BJ (cell line): Measurements from ENCODE around the gene ZNF367. TPM values are rescaled to one million over a fixed set of nuclear protein-coding genes. Genes with fewer than 3 reads are reported as not detected.

Source experiments
- CTCF ChIA-PET: fragments of 350-600 bp; formaldehyde crosslinking; extraction: SDS; loops from one replicate; lab custom pipeline; 2021; ENCODE audit warnings: antibody characterized with exemption, inconsistent platforms; lab: Yijun Ruan, JAX
- POLR2A ChIA-PET: fragments of 300-600 bp; sonication (Branson Sonifier 250); formaldehyde crosslinking; extraction: SDS; loops from one replicate; lab custom pipeline; 2021; ENCODE audit warnings: antibody characterized with exemption; lab: Charles Lee
- DNase-seq: peaks from one replicate; pipeline ENCODE4 v3.0.0-alpha.2; 2011; ENCODE audit warnings: low read depth
- H3K27me3 ChIP-seq: 2 replicates; pipeline ENCODE4 v1.6.0; 2011; ENCODE audit warnings: low read length; ENCODE audit not compliant: control insufficient read depth, insufficient read depth
- H3K36me3 ChIP-seq: 2 replicates; pipeline ENCODE4 v1.5.1; 2011; ENCODE audit warnings: low read length; ENCODE audit not compliant: control insufficient read depth, insufficient read depth
- H3K4me3 ChIP-seq: 2 replicates; pipeline ENCODE4 v1.5.1; 2011; ENCODE audit warnings: low read depth, mild to moderate bottlenecking, control low read depth, low read length
- polyA plus RNA-seq: library from polyadenylated mRNA; depleted of rRNA; stranded (reverse); fragments of >200 nt; gene quantifications from 2 replicates; pipeline ENCODE4 v1.2.3, GENCODE V29; 2011
- TF ChIP-seq, protein P1 (sequence below): IDR thresholded peaks from 2 replicates; pipeline ENCODE4 v1.5.1; 2011; ENCODE audit warnings: low read depth, mild to moderate bottlenecking, control low read depth, inconsistent platforms, low read length, moderate library complexity; ENCODE audit not compliant: insufficient read depth

ZNF367 gene
- polyA plus RNA-seq, 1 experiment: 0.97 TPM

DNA sequence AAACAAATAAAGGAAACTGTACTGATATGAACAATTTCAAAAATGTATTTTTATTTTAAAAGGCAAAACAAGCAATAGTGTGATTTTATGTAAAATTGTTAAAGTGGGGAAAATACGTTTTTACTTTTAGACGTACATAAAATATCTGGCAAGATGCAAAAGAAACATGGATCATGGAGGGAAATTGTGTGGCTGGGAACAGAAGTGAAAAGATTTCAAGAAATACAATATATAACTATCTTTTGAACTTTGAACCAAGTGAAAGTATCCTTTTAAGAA lies 1.5 kb upstream of the ZNF367 start:
- ChIA-PET POLR2A (no interaction called here), CTCF (no interaction called here)
- no peak for DNase-seq
- no peaks in the 10 kb centered on the region for H3K27me3 ChIP-seq
- peak overlapping the region; percentile 82 for H3K4me3 ChIP-seq
- TF ChIP-seq, protein P1, sequence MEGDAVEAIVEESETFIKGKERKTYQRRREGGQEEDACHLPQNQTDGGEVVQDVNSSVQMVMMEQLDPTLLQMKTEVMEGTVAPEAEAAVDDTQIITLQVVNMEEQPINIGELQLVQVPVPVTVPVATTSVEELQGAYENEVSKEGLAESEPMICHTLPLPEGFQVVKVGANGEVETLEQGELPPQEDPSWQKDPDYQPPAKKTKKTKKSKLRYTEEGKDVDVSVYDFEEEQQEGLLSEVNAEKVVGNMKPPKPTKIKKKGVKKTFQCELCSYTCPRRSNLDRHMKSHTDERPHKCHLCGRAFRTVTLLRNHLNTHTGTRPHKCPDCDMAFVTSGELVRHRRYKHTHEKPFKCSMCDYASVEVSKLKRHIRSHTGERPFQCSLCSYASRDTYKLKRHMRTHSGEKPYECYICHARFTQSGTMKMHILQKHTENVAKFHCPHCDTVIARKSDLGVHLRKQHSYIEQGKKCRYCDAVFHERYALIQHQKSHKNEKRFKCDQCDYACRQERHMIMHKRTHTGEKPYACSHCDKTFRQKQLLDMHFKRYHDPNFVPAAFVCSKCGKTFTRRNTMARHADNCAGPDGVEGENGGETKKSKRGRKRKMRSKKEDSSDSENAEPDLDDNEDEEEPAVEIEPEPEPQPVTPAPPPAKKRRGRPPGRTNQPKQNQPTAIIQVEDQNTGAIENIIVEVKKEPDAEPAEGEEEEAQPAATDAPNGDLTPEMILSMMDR: no peak
- no peaks in the 10 kb centered on the region for H3K36me3 ChIP-seq

DNA sequence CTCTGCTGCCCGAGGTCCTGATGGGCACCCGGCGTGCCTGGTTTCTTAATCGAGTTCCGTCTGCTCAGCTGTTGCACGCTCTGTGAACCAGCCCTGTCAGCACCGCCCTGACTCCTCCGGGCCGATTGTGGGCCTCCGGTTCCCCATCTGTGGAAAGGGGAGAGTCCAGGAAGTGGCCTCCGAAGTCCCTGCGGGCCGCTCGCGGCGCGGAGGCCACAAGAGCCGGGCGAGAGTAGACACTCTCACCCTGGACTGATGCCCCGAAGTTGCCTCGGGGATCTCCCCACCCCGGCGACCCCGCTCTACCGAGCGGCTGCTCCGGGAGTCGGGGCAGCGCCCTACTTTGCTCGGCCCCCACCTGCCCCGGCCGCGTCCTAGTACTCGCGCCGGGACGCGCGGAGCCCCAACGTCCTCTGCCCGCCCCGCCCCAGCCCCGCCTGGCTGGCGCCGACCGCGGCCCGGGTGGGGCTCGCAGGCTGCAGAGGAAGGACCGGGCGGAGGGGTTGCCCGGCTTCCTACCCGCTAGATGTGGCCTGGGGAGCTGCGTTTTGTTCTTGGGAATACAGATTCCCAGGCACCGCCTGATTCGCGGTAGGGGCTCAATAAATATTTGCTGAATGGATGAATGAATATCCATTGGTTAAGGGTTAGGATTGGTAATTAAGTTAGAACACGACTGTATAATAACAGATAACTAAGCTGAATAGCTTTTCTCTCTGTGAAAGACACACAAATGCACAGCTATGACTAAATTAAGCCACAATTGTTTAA lies 935 bp upstream of the ZNF367 start:
- no peak for DNase-seq
- CTCF ChIA-PET: no interaction called here
- Histone ChIP-seq H3K4me3 (peak overlapping the region; percentile 82), H3K27me3 (no peaks in the 10 kb centered on the region), H3K36me3 (no peaks in the 10 kb centered on the region)
- TF ChIP-seq, protein P1: no peak
- POLR2A ChIA-PET: no interaction called here

DNA sequence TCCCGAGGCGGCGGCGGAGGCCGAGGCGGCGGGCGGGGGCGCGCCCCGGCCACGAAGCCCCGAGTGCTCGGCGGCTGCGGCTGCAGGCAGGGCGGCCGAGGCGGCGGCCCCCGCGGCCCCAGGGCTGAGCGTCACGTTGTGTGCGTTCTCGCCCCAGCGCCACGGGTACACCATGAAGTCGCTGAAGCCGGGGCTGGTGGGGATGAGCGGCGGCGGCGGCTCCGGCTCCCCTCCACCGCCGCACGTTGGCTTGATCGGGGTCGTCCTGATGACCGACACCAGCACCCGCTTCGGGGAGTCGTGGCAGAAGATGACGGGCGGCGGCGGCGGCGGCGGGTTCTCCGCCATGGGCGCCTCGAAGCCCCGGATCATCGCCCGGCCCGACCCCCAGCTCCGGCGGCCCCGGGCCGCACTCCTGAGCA lies 498 bp downstream of the ZNF367 start:
- Histone ChIP-seq H3K36me3 (no peaks in the 10 kb centered on the region), H3K4me3 (peak overlapping the region; percentile 81), H3K27me3 (no peaks in the 10 kb centered on the region)
- no peak for DNase-seq
- POLR2A ChIA-PET: no interaction called here
- CTCF ChIA-PET: no interaction called here
- TF ChIP-seq, protein P1: no peak

DNA sequence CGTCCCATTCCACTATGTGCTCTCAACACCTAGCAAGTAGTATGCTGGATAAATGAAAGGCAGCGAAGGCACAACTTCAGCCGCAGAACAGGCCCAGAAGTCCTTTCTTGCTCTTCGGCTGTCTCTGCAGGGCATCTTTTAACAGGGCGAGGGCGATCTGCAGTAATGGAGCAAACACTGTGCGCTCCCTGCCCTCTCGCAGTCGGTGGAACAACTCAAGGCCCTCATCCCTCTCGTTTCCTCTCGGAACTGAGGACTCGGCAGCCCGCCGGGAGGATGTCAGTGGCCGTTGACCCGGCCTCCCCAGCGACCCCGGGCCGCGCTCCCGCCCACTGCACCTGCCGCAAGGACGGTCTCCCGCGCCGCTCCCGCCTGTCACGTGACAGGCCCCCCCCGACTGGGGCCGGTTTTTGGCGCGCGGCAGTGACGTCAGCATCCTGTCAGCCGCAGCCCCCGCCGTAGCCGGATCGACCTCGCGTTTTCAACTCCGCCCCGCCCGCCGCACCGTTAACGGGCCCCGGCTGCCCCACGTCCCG lies 1.1 kb downstream of the ZNF367 start:
- TF ChIP-seq, protein P1: peak; percentile 31; the same call in 1 of the 2 replicates
- Histone ChIP-seq H3K4me3 (peak overlapping the region; percentile 81), H3K27me3 (no peaks in the 10 kb centered on the region), H3K36me3 (no peaks in the 10 kb centered on the region)
- DNase-seq: no peak
- ChIA-PET POLR2A (no interaction called here), CTCF (interaction anchor here (1.5 kb wide), 1 partner anchor 89 kb away, joined by 7 read pairs; no protein-coding TSS in a partner anchor)

DNA sequence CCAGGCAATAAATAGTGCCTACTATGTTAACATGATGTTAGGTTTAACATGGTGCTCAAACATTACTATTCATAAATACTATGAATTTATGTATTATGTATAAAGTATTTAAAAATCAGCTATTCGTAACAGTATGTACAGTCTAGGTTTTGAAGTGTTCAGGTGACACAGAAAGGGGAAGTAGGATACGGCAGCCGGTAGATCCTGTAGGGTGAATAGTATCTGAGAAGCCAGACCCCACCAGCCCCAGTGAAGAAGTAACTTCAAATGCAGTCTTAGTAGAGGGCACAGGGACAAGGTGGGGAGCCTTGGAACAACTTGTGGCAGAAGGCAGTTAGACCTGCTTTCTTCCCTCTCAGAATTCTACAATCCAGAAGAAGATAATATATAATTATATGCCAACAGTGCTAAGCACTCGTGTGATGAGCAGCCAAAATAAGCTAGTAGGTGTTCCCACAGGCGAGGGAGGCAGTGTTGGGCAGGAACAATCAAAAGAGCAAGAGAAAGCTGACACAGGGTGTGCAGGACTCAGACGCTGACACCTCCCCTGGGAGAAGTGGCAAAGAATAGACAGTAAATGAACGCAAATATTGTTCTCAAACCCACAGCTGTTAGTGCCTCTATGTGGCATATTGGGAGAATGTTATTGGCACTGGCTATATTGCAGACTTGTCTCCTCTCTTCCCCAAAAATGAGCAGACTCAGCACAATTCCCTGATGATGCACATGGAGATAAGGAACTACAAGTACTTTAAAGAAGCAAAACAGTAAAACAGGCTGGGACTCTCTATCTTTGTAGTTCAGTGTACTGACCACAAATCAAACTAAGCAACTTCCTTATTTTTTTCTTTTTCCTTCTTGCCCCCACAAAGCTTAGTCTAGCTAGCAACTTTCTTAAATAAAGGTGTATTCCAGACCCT lies 4.6 kb downstream of the ZNF367 start:
- Histone ChIP-seq H3K4me3 (no peak overlapping the region), H3K36me3 (no peaks in the 10 kb centered on the region), H3K27me3 (no peaks in the 10 kb centered on the region)
- ChIA-PET CTCF (interaction anchor here (0.6 to 1.4 kb wide), 3 partner anchors 15 to 54 kb away, joined by 3 to 5 read pairs (median 4); no protein-coding TSS in a partner anchor), POLR2A (no interaction called here)
- TF ChIP-seq, protein P1: no peak
- DNase-seq: no peak
